HG02870 (cell line): ENCODE measurements around the gene TRIM72.
"Not testable (repeated sequence)": the region's sequence is repeated elsewhere in the genome, so short reads cannot be mapped to it uniquely, and the experiment has no call there.

Experiments used
- ATAC-seq: cut with Tn5 transposase; IDR thresholded peaks from one replicate; pipeline ENCODE4 v1.9.1; 2021; ENCODE audit warnings: mild to moderate bottlenecking, moderate library complexity; ENCODE audit not compliant: unreplicated experiment

The TRIM72 gene

GRCh38 chr16:31214708-31215286 lies 878 bp downstream of the TRIM72 start:
- no peak for ATAC-seq

GRCh38 chr16:31215287-31216162 lies 1.6 kb downstream of the TRIM72 start:
- no peak for ATAC-seq

- ATAC-seq = no peak
These were observed 2.7 kb downstream of the TRIM72 start, which contains the start of gene PYDC1 for GRCh38 chr16:31216422-31217135. TSS of gene PYDC1 (minus strand) at chr16:31217135. CDS start at chr16:31217028, 107 bp downstream.

- ATAC-seq = no peak
These were observed 3.2 kb downstream of the TRIM72 start for GRCh38 chr16:31217136-31217530.

- no peak for ATAC-seq
These were observed 5.3 kb downstream of the TRIM72 start for GRCh38 chr16:31219154-31219741.

GRCh38 chr16:31221357-31222160 lies 7.6 kb downstream of the TRIM72 start:
- ATAC-seq = no peak

- no peak for ATAC-seq
These were observed 9.1 kb downstream of the TRIM72 start for GRCh38 chr16:31223044-31223443.

GRCh38 chr16:31224092-31224955 lies 10.4 kb downstream of the TRIM72 start:
- ATAC-seq = no peak

GRCh38 chr16:31225193-31225592 lies 11.3 kb downstream of the TRIM72 start:
- no peak for ATAC-seq

GRCh38 chr16:31228206-31228605 lies 14.3 kb downstream of the TRIM72 start:
- no peak for ATAC-seq

- no peak for ATAC-seq
These were observed 15.6 kb downstream of the TRIM72 start for GRCh38 chr16:31229501-31229900.

GRCh38 chr16:31238041-31238440 lies 24.1 kb downstream of the TRIM72 start:
- ATAC-seq = no peak

GRCh38 chr16:31242206-31242605 lies 28.3 kb downstream of the TRIM72 start:
- ATAC-seq = no peak

GRCh38 chr16:31243734-31244670 lies 30.1 kb downstream of the TRIM72 start:
- ATAC-seq = no peak

GRCh38 chr16:31245598-31245997 lies 31.7 kb downstream of the TRIM72 start:
- ATAC-seq = not testable (repeated sequence)

GRCh38 chr16:31246296-31246695 lies 32.4 kb downstream of the TRIM72 start:
- ATAC-seq = no peak

GRCh38 chr16:31248344-31248743 lies 34.4 kb downstream of the TRIM72 start:
- no peak for ATAC-seq

- ATAC-seq = no peak
These were observed 37.0 kb downstream of the TRIM72 start for GRCh38 chr16:31250782-31251384.
